ENCODE measurements around the gene MUL1.

Gene MUL1

DNA sequence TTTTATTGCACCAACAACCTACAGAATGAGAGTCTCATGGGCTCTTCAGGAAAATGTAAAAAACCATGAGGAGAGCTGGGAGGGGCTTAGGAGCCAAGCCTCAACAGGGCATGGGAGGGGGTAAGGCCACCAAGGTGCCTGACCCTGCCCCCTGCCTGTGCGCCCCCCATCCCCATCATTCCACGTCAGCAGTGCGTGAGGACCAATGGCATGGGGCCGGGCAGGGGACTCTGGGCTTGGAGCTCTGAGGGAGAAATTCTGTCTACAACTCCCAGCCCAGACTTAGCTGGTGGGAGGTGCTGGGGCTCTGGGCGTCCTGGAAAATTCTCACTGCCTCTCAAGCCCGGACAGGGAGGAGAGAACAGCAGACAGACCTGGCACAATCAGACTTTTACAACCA is 16.8 kb downstream of the MUL1 start:
- no peak overlapping the region for H3K4me3 ChIP-seq (ENCODE audit: low read depth, low read length)
- TF ChIP-seq, protein P1, sequence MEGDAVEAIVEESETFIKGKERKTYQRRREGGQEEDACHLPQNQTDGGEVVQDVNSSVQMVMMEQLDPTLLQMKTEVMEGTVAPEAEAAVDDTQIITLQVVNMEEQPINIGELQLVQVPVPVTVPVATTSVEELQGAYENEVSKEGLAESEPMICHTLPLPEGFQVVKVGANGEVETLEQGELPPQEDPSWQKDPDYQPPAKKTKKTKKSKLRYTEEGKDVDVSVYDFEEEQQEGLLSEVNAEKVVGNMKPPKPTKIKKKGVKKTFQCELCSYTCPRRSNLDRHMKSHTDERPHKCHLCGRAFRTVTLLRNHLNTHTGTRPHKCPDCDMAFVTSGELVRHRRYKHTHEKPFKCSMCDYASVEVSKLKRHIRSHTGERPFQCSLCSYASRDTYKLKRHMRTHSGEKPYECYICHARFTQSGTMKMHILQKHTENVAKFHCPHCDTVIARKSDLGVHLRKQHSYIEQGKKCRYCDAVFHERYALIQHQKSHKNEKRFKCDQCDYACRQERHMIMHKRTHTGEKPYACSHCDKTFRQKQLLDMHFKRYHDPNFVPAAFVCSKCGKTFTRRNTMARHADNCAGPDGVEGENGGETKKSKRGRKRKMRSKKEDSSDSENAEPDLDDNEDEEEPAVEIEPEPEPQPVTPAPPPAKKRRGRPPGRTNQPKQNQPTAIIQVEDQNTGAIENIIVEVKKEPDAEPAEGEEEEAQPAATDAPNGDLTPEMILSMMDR (IDR thresholded peaks at IDR 0.05; ENCODE audit: low read depth, low read length) = no peak

DNA sequence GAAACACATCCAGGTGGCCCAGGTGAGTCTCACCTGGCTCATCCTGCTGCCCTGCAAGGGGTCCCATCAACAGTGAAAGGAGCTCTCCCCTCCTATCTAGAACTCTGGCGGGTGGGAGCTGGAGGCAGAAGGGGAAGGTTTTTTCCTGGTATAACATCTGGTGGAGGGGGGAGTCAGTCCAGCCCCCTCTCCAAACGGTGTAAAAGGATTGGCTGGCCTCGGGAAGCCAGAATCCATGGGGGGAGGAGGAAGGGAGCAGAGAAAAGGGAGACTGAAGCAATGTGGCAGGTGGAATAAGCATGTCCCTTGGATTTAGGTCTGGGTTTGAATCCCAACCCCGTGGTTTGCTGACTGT is 20.7 kb downstream of the MUL1 start:
- TF ChIP-seq, protein P1 (IDR thresholded peaks at IDR 0.05; ENCODE audit: low read depth, low read length) = no peak
- peak overlapping the region; percentile 98; the same call in 1 of the 2 replicates for H3K4me3 ChIP-seq (ENCODE audit: low read depth, low read length)

DNA sequence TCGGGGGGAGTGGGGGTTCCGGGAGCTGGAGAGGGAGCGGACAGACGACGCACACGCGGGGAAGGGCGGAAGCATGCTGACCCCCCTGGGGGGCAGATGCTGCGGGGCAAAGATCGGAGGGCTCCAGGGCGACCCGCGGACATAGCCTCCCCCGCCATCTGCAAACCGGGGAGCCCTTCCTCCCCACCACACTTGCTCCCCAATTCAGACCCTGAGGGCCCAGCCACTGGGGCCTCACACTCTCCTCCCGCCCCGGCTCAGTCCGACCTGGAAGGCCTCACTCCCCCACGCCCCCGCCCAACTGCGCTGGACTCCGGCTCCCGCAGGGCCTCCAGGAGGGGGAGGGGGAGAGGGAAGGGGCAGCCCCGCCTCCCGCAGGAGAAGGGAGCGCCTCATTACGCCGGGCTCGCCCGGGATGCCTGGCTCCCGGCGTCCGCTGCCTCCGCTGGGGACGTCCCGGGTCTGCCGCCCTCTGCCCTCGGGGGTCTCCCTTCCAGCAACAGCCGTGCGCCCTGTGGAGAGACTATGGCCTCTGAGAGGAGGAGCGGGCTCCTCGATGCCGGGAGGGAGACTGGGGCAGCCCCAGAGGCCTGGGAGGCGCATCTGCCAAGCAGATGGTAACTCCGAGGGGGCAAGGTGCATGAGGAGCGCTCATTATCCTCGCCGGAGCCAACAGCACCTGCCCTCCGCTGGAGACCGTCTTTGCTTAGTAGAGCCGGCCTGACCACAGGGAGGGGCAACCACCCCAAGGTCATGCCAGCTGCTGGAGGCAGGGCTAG is 21.3 kb downstream of the MUL1 start:
- TF ChIP-seq, protein P1 (IDR thresholded peaks at IDR 0.05; ENCODE audit: low read depth, low read length) = no peak
- peak overlapping the region; percentile 98 for H3K4me3 ChIP-seq (ENCODE audit: low read depth, low read length)

DNA sequence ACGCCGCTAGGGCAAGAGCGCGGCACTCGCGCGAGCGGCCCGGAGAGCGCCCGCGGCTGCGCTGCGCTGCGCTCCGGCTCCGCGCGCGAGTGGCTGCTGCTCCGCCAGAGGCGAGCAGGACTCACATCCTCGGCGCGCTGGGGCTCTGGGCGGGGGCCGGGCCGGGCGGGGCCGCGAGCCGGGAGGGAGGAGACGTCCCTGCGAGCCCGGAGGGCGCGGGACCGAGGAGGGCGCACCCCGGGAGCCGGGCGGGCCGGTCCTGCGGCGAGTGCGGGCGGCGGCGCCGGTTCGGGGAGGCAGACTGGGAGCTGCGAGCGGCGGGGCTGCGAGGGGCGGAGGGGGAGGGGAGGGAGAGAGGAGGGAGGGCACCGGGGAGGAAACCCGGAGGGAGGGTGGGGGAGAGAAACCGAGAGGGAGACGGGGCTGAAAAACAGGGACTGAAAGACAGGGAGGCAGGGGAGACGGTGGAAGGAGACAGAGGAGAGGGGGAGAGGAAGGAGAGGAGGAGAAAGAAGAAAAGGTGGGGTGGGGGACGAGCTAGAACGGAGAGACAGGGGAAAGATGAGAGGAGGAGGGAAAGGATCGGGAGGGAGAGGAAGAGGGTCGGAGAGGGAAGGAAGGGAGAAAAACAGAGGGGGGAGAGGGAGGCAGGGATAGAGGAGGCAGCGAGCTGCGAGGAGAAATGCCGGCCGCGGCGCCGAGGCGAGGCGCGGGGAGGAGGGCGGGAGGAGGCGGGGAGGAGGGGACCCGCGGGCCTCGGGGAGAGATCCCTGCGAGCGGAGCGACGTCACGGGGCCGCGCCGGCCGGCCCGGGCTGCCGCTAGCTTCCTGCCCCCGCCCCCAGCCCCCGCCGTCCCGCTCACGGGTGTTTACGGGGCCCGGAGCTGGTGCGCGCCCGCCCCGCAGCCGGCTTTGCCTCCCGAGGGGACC is 22.2 kb downstream of the MUL1 start, which contains the start of gene CAMK2N1:
Gene CAMK2N1, minus strand, starts transcription at position 684 of the 930 bp plus-strand sequence. CDS start 831 bp downstream, outside the sequence.
- TF ChIP-seq, protein P1 (IDR thresholded peaks at IDR 0.05; ENCODE audit: low read depth, low read length) = no peak
- peak within 1 kb of the TSS; percentile 98 for H3K4me3 ChIP-seq (ENCODE audit: low read depth, low read length)

DNA sequence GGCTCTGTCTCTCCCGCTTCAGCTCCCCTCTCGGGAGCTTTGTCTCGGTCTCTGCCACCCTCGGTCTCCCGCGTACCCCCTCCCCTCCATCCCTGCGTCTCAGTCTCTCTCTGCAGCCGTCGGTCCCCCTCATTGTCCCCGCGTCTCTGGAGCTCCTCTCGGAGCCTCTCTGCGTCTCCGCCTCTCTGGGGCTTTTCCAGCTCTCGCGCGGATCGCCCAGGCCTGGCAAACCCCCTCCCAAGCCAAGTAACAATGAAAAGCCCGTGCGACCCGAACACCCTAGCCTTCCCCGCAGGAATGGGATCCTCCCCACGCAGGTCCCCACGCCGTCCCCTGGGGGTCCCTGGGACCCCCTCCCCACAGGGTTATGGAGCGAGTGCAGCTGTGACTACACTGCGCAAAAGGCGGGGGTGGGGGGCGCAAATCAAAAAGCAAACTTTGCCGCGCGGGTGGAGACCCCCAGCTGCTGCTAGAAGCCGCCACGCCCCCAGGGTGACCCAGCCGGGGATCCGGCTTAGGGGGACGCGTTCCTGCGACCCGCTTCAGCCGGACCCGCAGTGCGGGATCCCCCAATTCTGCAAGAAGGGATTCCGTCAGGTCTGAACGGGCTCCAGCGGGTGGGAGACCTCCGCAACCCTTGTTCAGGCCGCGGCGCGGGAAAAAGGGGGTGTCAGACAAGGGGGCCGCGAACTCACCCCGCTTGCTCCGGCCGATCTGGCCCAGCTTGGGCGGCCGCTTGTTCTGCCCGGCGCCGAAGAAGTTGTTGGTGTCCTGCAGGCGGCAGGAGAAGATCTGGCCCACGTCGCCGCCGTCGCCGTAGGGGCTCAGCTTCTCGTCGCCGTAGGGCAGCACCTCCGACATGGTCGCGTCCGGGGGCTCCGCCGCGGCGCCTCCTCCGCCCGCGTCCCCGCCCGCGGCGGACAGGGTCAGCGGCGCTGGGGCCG is 23.2 kb downstream of the MUL1 start:
- TF ChIP-seq, protein P1 (IDR thresholded peaks at IDR 0.05; ENCODE audit: low read depth, low read length) = no peak
- peak overlapping the region; percentile 98 for H3K4me3 ChIP-seq (ENCODE audit: low read depth, low read length)

DNA sequence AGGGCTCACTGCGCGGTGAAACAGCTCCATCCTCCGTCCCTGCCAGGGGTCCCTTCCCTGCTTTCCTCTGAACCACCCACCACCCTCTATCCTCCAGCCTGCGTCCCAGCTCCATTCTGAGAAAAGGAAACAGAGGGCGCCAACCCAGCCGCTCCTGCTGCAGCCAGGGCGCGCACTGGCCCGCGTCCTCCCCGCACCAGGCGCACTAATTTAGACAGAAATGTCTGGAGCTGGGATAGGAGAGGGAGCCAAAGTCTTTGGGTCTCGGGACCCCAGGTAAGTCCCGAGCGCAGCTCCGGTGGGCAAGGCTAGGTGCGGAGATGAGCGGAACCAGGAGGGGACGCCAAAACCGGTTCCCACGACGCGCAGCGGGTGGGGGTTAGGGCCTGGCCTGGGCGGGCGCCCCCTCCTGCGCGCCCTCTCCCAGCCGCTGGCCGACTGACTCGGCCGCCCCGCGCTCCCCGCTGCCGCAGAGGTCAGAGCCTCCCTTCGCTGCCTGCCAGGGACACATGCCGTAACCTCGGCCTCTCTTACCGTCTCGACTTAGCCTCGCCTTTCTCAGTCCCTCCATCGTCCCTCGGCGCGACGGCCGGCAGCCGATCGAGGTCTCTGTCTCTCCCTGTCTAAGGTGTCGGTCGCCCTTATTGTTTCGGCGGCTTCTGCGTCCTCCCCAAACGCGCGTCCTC is 24.0 kb downstream of the MUL1 start:
- peak overlapping the region; percentile 98 for H3K4me3 ChIP-seq (ENCODE audit: low read depth, low read length)
- TF ChIP-seq, protein P1 (IDR thresholded peaks at IDR 0.05; ENCODE audit: low read depth, low read length) = 0 out of 2 replicates have a peak, but pooled peaks have one; percentile 22
